B cell (primary cell): ENCODE data around the gene PLIN5. TPM values are rescaled to one million over a fixed set of nuclear protein-coding genes. Genes with fewer than 3 reads are reported as not detected.

Source experiments
- ATAC-seq: fragments of 200-7000 bp; cut with Tn5 transposase; one replicate; pipeline ENCODE4 v1.10.0; 2021; ENCODE audit warnings: low read depth, mild to moderate bottlenecking, moderate number of reproducible peaks, moderate library complexity
- CTCF ChIA-PET: fragments of 350-600 bp; sonication (Branson Sonifier 250); formaldehyde crosslinking; loops from one replicate; lab custom pipeline; 2021; ENCODE audit warnings: antibody characterized with exemption, inconsistent platforms; lab: Charles Lee
- POLR2A ChIA-PET: fragments of 350-600 bp; sonication (Branson Sonifier 250); formaldehyde crosslinking; loops from one replicate; lab custom pipeline; 2021; ENCODE audit warnings: antibody characterized with exemption; lab: Charles Lee
- DNase-seq: peaks from one replicate; pipeline ENCODE4 v3.0.0; 2013
- H2AFZ ChIP-seq: 2 replicates; pipeline ENCODE4 v1.6.1; 2012; ENCODE audit warnings: mild to moderate bottlenecking, low read depth, low read length; ENCODE audit not compliant: insufficient read depth, poor library complexity, severe bottlenecking
- H3K27ac ChIP-seq, 2 donors: 1 replicate in 1 of 2; 2 replicates in 1 of 2; pipeline ENCODE4 v1.5.1; 2012 to 2013; ENCODE audit warnings: low read length in 2 of 2, mild to moderate bottlenecking in 2 of 2, moderate library complexity in 1 of 2
- H3K27me3 ChIP-seq, 4 experiments: fragments of 200-600 bp in 1 of 4; sonication (generic) in 1 of 4; replicated peaks in 1 of 4; 1 replicate in 2 of 4; 2 replicates in 2 of 4; pipeline versions ENCODE4 v1.6.1 to v1.7.0; 2013 to 2016; ENCODE audit warnings: low read length in 3 of 4, mild to moderate bottlenecking in 2 of 4, mixed read lengths in 1 of 4, moderate library complexity in 1 of 4; ENCODE audit not compliant: insufficient read depth in 4 of 4, control insufficient read depth in 3 of 4; ENCODE audit errors: control extremely low read depth in 1 of 4
- H3K36me3 ChIP-seq, 2 experiments: replicated peaks in 1 of 2; 1 replicate in 1 of 2; 2 replicates in 1 of 2; pipeline versions ENCODE4 v1.6.1 to v1.7.1; 2013; ENCODE audit warnings: low read length in 1 of 2; ENCODE audit not compliant: insufficient read depth in 2 of 2, control insufficient read depth in 1 of 2; ENCODE audit errors: control extremely low read depth in 1 of 2, extremely low read depth in 1 of 2
- H3K4me1 ChIP-seq, 2 donors: fragments of 200-600 bp in 1 of 2; sonication (generic) in 1 of 2; 1 replicate in 1 of 2; 2 replicates in 1 of 2; pipeline versions ENCODE4 v1.5.1 to v1.6.1; 2013 to 2017; ENCODE audit warnings: low read length in 2 of 2; ENCODE audit not compliant: control insufficient read depth in 2 of 2, insufficient read depth in 2 of 2
- H3K4me2 ChIP-seq: replicated peaks from 2 replicates; pipeline ENCODE3; 2012; ENCODE audit warnings: mild to moderate bottlenecking, low read depth, low read length; ENCODE audit not compliant: poor library complexity, severe bottlenecking
- H3K4me3 ChIP-seq, 5 experiments: fragments of 200-600 bp in 1 of 5; sonication (generic) in 1 of 5; 1 replicate in 3 of 5; 2 replicates in 2 of 5; pipeline versions ENCODE4 v1.5.1 to v1.7.0; 2011 to 2016; ENCODE audit warnings: low read length in 4 of 5, mild to moderate bottlenecking in 4 of 5, low read depth in 2 of 5, control low read depth in 1 of 5, moderate library complexity in 1 of 5; ENCODE audit not compliant: insufficient read depth in 1 of 5; ENCODE audit errors: control extremely low read depth in 1 of 5, extremely low read depth in 1 of 5
- H3K79me2 ChIP-seq: fragments of 200-600 bp; sonication (generic); one replicate; pipeline ENCODE4 v1.6.0; 2016; ENCODE audit warnings: low read length; ENCODE audit not compliant: control insufficient read depth, insufficient read depth
- H3K9ac ChIP-seq: fragments of 200-600 bp; sonication (generic); 2 replicates; pipeline ENCODE4 v1.6.1; 2017; ENCODE audit warnings: mild to moderate bottlenecking, low read length, moderate library complexity
- H3K9me3 ChIP-seq, 3 donors: one replicate each; pipeline versions ENCODE4 v1.6.1 to v1.7.1; 2013; ENCODE audit warnings: low read length in 2 of 3; ENCODE audit not compliant: control insufficient read depth in 2 of 3, insufficient read depth in 1 of 3; ENCODE audit errors: control extremely low read depth in 1 of 3
- H4K20me1 ChIP-seq: 2 replicates; pipeline ENCODE4 v1.6.0; 2012; ENCODE audit warnings: mild to moderate bottlenecking, low read length; ENCODE audit not compliant: insufficient read depth, control insufficient read depth, poor library complexity, severe bottlenecking
- H3K27ac Mint-ChIP-seq: one replicate; pipeline ENCODE4 v1.8.0; 2021; ENCODE audit warnings: mixed read lengths
- H3K27me3 Mint-ChIP-seq: one replicate; pipeline ENCODE4 v1.8.0; 2021; ENCODE audit warnings: mixed read lengths
- H3K4me1 Mint-ChIP-seq: one replicate; pipeline ENCODE4 v1.8.0; 2021; ENCODE audit warnings: mixed read lengths
- H3K4me3 Mint-ChIP-seq: one replicate; pipeline ENCODE4 v1.8.0; 2021; ENCODE audit warnings: mixed read lengths
- H3K9me3 Mint-ChIP-seq: one replicate; pipeline ENCODE4 v1.8.0; 2022; ENCODE audit warnings: mixed read lengths; ENCODE audit not compliant: insufficient read depth
- EZH2 ChIP-seq: IDR thresholded peaks from 2 replicates; pipeline ENCODE4 v1.6.1; 2012; ENCODE audit warnings: borderline replicate concordance, low read depth, mild to moderate bottlenecking, moderate library complexity, low read length; ENCODE audit not compliant: insufficient read depth, poor library complexity, severe bottlenecking
- whole genome bisulfite sequencing: methylation state at CpG from one replicate; pipeline ENCODE4 v1.1.5; 2013; ENCODE audit warnings: missing lambda C conversion rate; ENCODE audit not compliant: insufficient coverage; 5-methylcytosine and 5-hydroxymethylcytosine counted together
- intact Hi-C: fragments of 100-400 bp; cut with micrococcal nuclease; formaldehyde crosslinking; loops from one replicate; pipeline ENCODE4 v1.10.0; 2022
- polyA plus RNA-seq: library from polyadenylated mRNA; depleted of rRNA; stranded (reverse); fragments of >200 nt; gene quantifications from 2 replicates; pipeline ENCODE4 v1.2.3, GENCODE V29; 2012
- total RNA-seq, 2 donors: library from RNA; stranded (reverse); fragments of 120-200 nt in 1 of 2; gene quantifications; 1 replicate in 1 of 2; 2 replicates in 1 of 2; pipeline versions ENCODE4 v1.2.3 to v1.2.4, GENCODE V29; 2013 to 2022
- TF ChIP-seq, protein P1 (sequence below): fragments of 200-600 bp; IDR thresholded peaks from one replicate; pipeline ENCODE4 v1.8.0; 2022; ENCODE audit warnings: antibody characterized with exemption, mild to moderate bottlenecking

The PLIN5 gene
- total and polyA plus RNA-seq, 2 donors (not counting 1 experiment from before 2014, with no cell fraction given) = 0.15 to 0.27 TPM

DNA sequence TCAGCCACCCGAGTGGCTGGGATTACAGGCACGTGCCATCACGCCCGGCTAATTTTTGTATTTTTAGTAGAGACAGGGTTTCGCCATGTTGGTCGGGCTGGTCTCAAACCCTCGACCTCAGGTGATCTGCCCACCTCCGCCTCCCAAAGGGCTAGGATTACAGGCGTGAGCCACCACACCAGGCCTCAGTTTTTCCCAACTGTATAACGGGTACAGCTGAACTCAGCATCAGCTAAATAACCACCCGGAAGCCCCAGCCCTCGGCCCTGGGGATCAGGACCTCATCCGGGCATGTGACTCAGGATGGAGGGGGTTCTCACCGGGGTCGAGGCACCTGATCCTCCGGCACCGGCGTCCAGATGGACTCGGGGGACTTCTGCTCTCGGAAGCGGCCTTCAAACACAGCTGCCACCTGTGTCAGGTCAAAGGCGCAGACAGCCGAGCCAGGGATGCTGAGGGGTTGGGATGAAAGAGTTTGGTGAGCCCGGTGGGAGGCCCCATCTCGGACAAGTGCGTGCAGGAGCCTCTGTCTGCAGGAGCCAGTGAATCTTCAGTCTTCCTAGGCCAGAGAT lies 15.5 kb upstream of the PLIN5 start:
- no peaks in the 10 kb centered on the region for H3K79me2 ChIP-seq
- intact Hi-C loops = no loop called here
- TF ChIP-seq EZH2 = no peak
- TF ChIP-seq, protein P1, sequence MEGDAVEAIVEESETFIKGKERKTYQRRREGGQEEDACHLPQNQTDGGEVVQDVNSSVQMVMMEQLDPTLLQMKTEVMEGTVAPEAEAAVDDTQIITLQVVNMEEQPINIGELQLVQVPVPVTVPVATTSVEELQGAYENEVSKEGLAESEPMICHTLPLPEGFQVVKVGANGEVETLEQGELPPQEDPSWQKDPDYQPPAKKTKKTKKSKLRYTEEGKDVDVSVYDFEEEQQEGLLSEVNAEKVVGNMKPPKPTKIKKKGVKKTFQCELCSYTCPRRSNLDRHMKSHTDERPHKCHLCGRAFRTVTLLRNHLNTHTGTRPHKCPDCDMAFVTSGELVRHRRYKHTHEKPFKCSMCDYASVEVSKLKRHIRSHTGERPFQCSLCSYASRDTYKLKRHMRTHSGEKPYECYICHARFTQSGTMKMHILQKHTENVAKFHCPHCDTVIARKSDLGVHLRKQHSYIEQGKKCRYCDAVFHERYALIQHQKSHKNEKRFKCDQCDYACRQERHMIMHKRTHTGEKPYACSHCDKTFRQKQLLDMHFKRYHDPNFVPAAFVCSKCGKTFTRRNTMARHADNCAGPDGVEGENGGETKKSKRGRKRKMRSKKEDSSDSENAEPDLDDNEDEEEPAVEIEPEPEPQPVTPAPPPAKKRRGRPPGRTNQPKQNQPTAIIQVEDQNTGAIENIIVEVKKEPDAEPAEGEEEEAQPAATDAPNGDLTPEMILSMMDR = no peak
- 88% methylated on average over 21 of the region's 26 CpGs for WGBS
- H3K4me2 ChIP-seq = no peak overlapping the region
- Mint-ChIP-seq H3K27ac (no peak overlapping the region), H3K9me3 (no peaks in the 10 kb centered on the region), H3K4me1 (no peaks in the 10 kb centered on the region), H3K27me3 (peaks cover 13% of the 10 kb centered on the region), H3K4me3 (no peak overlapping the region)
- H3K27me3 ChIP-seq = no peaks in the 10 kb centered on the region
- H4K20me1 ChIP-seq = no peaks in the 10 kb centered on the region
- ATAC-seq = no peak
- no peak for DNase-seq
- no peak overlapping the region for H3K4me3 ChIP-seq
- H3K4me1 ChIP-seq = no peaks in the 10 kb centered on the region
- H3K9ac ChIP-seq = no peak overlapping the region
- H3K9me3 ChIP-seq = peaks cover 0 to 8% (median 0%) of the 10 kb centered on the region in 3 donors
- no peak overlapping the region for H3K27ac ChIP-seq
- no peaks in the 10 kb centered on the region for H3K36me3 ChIP-seq
- no peak overlapping the region for H2AFZ ChIP-seq
- CTCF ChIA-PET = no interaction called here
- POLR2A ChIA-PET = no interaction called here

DNA sequence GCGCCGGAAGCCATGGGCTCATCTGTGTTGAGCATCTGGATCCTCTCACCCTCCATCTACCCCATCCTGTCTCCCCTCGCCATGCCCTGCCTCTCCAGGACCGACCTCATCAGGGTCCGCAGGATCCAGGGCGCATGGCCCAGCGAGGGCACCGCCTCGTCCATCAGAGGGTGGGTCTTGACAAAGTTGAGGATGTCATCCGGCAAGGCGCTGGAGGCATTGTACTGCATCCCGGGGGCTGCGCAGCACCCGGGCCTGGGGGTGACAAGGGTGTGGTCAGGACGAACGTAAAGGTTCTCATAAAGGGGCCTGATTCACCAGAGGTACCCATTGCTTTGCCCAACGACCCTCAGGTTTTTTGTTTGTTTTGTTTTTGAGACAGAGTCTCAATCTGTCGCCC lies 15.0 kb upstream of the PLIN5 start:
- ATAC-seq (no peak), DNase-seq (no peak)
- Histone ChIP-seq H3K27me3 (no peaks in the 10 kb centered on the region), H3K9ac (no peak overlapping the region), H3K27ac (no peak overlapping the region), H2AFZ (no peak overlapping the region), H3K4me1 (no peaks in the 10 kb centered on the region), H3K9me3 (peaks cover 0 to 5% (median 0%) of the 10 kb centered on the region in 3 donors), H3K4me2 (no peak overlapping the region), H3K79me2 (no peaks in the 10 kb centered on the region), H3K4me3 (no peak overlapping the region), H3K36me3 (no peaks in the 10 kb centered on the region), H4K20me1 (no peaks in the 10 kb centered on the region)
- intact Hi-C loops = no loop called here
- ChIA-PET POLR2A (no interaction called here), CTCF (interaction anchor here (0.8 kb wide), 1 partner anchor 480 kb away, joined by 4 read pairs; no protein-coding TSS in a partner anchor)
- Mint-ChIP-seq H3K27me3 (peaks cover 13% of the 10 kb centered on the region), H3K9me3 (no peaks in the 10 kb centered on the region), H3K27ac (no peak overlapping the region), H3K4me1 (no peaks in the 10 kb centered on the region), H3K4me3 (no peak overlapping the region)
- WGBS = 94% methylated on average over 17 of the region's 18 CpGs
- TF ChIP-seq EZH2 = no peak
